ENCODE results near the gene SLC4A7.

The SLC4A7 gene

GRCh38 chr3:27326202-27326601 is 158.0 kb downstream of the SLC4A7 start (continued):
- TF ChIP-seq, protein P1, sequence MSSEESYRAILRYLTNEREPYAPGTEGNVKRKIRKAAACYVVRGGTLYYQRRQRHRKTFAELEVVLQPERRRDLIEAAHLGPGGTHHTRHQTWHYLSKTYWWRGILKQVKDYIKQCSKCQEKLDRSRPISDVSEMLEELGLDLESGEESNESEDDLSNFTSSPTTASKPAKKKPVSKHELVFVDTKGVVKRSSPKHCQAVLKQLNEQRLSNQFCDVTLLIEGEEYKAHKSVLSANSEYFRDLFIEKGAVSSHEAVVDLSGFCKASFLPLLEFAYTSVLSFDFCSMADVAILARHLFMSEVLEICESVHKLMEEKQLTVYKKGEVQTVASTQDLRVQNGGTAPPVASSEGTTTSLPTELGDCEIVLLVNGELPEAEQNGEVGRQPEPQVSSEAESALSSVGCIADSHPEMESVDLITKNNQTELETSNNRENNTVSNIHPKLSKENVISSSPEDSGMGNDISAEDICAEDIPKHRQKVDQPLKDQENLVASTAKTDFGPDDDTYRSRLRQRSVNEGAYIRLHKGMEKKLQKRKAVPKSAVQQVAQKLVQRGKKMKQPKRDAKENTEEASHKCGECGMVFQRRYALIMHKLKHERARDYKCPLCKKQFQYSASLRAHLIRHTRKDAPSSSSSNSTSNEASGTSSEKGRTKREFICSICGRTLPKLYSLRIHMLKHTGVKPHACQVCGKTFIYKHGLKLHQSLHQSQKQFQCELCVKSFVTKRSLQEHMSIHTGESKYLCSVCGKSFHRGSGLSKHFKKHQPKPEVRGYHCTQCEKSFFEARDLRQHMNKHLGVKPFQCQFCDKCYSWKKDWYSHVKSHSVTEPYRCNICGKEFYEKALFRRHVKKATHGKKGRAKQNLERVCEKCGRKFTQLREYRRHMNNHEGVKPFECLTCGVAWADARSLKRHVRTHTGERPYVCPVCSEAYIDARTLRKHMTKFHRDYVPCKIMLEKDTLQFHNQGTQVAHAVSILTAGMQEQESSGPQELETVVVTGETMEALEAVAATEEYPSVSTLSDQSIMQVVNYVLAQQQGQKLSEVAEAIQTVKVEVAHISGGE (tag by site-specific recombination; conservative IDR thresholded peaks at IDR 0.05; ENCODE audit: low read depth), result no peak
- TF ChIP-seq ZNF112 (tag by site-specific recombination; IDR thresholded peaks at IDR 0.05) (no peak), ZNF2 (tag by site-specific recombination; IDR thresholded peaks at IDR 0.05) (no peak), ZNF223 (tag by site-specific recombination; IDR thresholded peaks at IDR 0.05) (no peak), ZNF660 (tag by site-specific recombination; IDR thresholded peaks at IDR 0.05) (no peak)

DNA sequence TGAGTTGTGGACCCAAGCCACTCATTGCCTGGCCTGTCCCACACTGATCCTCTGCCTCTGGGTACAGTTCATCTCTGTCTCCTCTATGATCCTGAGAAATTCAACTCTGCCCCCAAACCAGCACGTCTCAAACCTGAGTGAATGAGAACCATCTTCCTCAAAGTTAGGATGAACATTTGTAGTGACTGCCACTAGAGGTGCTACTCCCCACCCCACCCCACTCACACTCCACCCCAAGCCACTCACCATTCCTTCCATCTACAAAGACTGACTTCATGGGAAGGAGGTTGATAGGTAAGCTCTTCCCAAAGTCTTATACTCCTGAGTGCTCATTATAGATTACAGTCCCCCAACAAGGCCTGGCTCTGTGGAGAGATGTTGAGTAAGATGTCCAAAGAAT is 158.8 kb downstream of the SLC4A7 start:
- POLR2A ChIA-PET, result interaction anchor here (0.6 kb wide), 1 partner anchor 24 kb away, joined by 3 read pairs; no protein-coding TSS in a partner anchor
- TF ChIP-seq ZBTB7A (tag by site-specific recombination; IDR thresholded peaks at IDR 0.05; ENCODE audit: low read depth) (no peak), IKZF3 (tag by site-specific recombination; IDR thresholded peaks at IDR 0.05) (no peak), SALL2 (tag by site-specific recombination; IDR thresholded peaks at IDR 0.05; ENCODE audit: borderline replicate concordance) (no peak), ZBTB20 (tag by site-specific recombination; IDR thresholded peaks at IDR 0.05) (no peak), SP3 (tag by site-specific recombination; IDR thresholded peaks at IDR 0.05) (no peak), MEIS1 (CRISPR knock-in tag; IDR thresholded peaks at IDR 0.05; ENCODE audit: borderline replicate concordance) (no peak), ZNF169 (tag by site-specific recombination; IDR thresholded peaks at IDR 0.05) (no peak), HOXD13 (CRISPR knock-in tag; IDR thresholded peaks at IDR 0.05; ENCODE audit: borderline replicate concordance) (no peak), SCRT1 (tag by site-specific recombination; IDR thresholded peaks at IDR 0.05; ENCODE audit: borderline replicate concordance) (no peak), ZNF280D (tag by site-specific recombination; IDR thresholded peaks at IDR 0.05) (no peak), ZNF324 (tag by site-specific recombination; IDR thresholded peaks at IDR 0.05) (no peak), ZNF830 (tag by site-specific recombination; IDR thresholded peaks at IDR 0.05; ENCODE audit: low read depth) (no peak), ZNF530 (tag by site-specific recombination; IDR thresholded peaks at IDR 0.05; ENCODE audit: low read depth) (no peak), ZNF561 (tag by site-specific recombination; IDR thresholded peaks at IDR 0.05; ENCODE audit: borderline replicate concordance) (no peak), ZSCAN16 (tag by site-specific recombination; IDR thresholded peaks at IDR 0.05) (no peak), PRDM10 (tag by site-specific recombination; IDR thresholded peaks at IDR 0.05) (no peak), ZNF610 (tag by site-specific recombination; IDR thresholded peaks at IDR 0.05; ENCODE audit: borderline replicate concordance) (no peak)
- TF ChIP-seq, protein P1 (tag by site-specific recombination; conservative IDR thresholded peaks at IDR 0.05; ENCODE audit: low read depth), result no peak
- no peak overlapping the region for H3K4me3 ChIP-seq (ENCODE audit: low read depth, low read length)
- no peak overlapping the region for H3K27ac ChIP-seq (ENCODE audit: extremely low read depth, low read depth, low read length)
- CTCF ChIA-PET, result no interaction called here
- H3K9me3 ChIP-seq (ENCODE audit: control insufficient read depth, insufficient read depth, low read depth, low read length), result no peaks in the 10 kb centered on the region
- no peaks in the 10 kb centered on the region for H3K4me1 ChIP-seq (ENCODE audit: control insufficient read depth, insufficient read depth, low read length)
- no peaks in the 10 kb centered on the region for H3K36me3 ChIP-seq (ENCODE audit: control insufficient read depth in 2 of 2, insufficient read depth in 1 of 2, low read length in 2 of 2)
